Measurements from ENCODE around the gene AAGAB. TPM values are rescaled to one million over a fixed set of nuclear protein-coding genes. Genes with fewer than 3 reads are reported as not detected.

Gene AAGAB
- polyA plus RNA-seq, 3 donors: 50.4 to 65.8 (median 59.7) TPM

DNA sequence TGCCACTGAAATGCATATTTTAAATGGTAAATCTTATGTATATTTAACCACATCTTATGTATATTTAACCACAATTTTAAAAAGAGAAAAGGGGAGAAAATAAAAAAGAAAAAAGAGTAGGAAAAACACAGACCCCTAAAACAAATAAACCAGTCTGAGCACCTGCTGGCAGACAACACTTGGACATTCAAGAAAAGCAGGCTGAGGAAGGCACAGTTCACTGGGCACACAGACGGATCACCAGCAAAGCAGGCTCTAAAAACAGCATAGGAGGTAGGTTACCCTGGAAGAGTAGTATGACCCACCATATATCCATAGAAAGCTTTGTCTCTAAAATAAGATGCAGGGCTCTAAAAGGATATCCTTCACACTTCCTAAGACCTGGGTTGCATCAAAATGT, 27.0 kb downstream of the AAGAB start:
- DNase-seq (ENCODE audit: extremely low read depth in 1 of 11, low read depth in 9 of 11, low spot score in 4 of 11): no peak

DNA sequence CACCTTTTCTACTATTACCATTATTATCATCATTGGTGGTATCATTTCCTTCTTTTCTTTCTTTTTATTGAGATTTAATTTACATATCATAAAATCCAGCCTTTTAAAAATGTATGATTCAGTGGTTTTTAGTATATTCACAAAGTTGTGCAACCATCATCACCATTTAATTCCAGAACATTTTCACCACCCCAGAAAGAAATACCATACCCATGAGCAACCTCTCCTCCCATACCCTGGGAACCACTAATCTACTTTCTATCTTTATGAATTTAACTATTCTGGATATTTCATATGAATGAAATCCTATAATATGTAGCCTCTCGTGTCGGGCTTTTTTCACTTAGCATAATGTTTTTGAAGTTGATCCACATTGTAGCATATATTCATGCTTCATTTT, 29.1 kb downstream of the AAGAB start:
- DNase-seq (ENCODE audit: extremely low read depth in 1 of 11, low read depth in 9 of 11, low spot score in 4 of 11): no peak

DNA sequence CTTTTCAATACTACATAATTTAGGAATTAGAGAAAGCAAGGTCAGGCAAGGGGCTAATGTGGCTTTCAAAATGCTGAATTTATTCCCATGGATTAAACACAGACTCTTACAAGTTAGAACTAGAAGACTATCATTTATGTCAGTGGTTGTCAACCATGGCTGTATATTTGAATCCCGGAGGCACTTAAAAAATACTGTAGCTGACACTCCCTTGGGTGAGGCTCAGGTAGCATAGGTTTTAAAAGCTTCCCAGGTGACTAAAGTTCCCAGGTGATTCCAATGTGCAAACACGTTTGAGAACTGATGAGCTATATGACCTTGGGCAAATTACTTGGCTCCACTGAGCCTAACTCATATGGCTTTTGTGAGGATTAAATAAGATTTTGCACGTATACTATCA, 29.6 kb downstream of the AAGAB start:
- no peak for DNase-seq (ENCODE audit: extremely low read depth in 1 of 11, low read depth in 9 of 11, low spot score in 4 of 11)

DNA sequence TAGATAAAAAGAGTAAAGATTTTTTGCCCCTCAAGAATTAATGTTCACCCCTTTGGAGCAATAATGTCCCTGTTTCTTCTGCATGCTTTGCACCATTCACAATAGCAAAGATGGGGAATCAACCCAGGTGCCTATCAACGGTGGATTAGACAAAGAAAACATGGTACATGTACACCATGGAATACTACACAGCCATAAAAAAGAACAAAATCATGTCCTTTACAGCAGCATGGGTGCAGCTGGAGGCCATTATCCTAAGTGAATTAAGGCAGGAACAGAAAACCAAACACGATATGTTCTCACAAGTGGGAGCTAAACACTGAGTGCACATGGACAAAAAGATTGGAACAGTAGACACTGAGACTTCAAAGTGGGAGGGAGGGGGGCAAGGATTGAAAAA, 35.2 kb downstream of the AAGAB start:
- no peak for DNase-seq (ENCODE audit: extremely low read depth in 1 of 11, low read depth in 9 of 11, low spot score in 4 of 11)

DNA sequence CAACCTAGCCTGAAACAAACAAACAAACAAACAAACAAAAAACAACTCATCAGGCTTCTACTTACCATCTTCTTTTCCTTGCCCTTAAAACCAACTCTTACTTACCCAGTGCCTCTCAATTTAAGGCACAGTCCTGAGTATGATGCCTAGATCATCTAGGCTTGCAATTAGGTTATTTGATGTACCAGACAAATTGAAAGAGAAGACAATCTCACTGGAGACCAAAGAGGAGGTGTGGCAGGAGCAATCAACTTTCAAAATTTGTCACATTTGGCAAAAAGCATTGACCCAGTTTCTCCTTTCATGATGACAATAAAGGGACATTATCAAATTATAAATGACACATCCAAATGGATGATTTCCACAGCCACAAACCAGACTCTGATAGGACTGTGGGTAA, 36.0 kb downstream of the AAGAB start:
- DNase-seq (ENCODE audit: extremely low read depth in 1 of 11, low read depth in 9 of 11, low spot score in 4 of 11): no peak

DNA sequence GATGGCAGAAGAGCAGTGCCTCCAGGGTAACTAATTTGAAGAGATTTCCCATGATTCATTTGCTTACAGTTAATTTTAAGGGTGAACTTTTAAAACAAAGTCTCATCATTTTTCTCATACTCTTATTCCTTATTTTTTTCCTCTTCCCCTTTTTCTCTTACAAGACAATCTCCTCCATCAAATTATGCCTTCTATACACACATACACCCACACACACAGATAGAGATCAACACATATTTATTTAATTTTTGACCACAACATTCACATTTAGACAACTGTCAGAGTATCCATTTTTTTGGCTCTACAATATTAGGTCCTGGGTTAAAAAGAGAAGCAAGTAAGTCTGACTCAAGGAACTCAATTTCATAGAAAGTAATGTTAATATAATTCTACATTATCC, 37.6 kb downstream of the AAGAB start:
- DNase-seq (ENCODE audit: extremely low read depth in 1 of 11, low read depth in 9 of 11, low spot score in 4 of 11): no peak

DNA sequence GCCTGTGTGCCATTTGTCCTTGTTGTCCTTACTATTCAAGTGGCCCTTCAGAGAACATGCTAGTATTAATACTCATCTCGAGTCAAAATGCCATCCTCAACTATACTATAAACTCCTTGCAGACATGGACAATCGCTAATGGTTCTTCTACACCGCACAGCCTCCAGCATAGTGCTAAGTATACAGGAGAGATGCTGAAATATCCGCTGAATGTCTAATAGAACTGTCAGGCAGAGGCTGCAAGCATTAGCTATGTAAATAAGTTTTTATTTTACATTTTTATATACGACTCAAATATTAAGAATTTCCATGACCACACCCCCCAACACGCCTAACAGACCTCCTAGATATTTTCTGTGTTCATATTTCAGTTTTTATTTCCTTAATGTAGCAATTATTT, 39.4 kb downstream of the AAGAB start:
- DNase-seq (ENCODE audit: extremely low read depth in 1 of 11, low read depth in 9 of 11, low spot score in 4 of 11): no peak

DNA sequence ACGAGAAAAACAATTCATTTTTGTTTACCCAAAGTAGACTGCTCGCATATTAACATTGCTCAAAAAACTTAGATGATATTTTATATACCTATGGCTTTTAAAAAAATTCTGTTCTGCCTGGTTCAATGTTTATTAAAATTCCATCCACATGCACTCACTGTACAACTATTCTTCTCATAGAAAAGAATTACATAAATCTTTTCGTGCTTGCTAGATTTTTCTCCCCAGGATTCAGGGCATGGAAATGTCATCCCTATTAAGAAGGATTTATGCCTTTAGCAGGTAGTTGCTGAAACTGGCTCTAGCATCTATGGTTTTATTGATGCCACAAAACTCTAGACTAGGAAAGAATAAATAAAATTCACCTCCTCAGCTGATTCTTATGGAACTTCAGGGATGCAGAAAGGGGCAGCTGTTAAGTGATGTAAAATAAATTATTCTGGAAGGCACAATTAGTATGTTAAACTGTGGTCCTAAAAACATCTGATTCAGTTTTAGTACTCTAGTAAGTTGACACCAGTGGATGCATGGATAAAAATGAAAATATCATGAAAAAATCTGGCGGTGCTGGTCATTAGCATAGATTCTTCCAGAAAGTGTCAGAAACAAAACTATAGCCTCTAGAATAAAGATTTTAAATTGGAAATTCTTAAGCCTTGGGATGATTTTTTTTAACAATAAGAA, 41.6 kb downstream of the AAGAB start:
- no peak for DNase-seq (ENCODE audit: extremely low read depth in 1 of 11, low read depth in 9 of 11, low spot score in 4 of 11)

DNA sequence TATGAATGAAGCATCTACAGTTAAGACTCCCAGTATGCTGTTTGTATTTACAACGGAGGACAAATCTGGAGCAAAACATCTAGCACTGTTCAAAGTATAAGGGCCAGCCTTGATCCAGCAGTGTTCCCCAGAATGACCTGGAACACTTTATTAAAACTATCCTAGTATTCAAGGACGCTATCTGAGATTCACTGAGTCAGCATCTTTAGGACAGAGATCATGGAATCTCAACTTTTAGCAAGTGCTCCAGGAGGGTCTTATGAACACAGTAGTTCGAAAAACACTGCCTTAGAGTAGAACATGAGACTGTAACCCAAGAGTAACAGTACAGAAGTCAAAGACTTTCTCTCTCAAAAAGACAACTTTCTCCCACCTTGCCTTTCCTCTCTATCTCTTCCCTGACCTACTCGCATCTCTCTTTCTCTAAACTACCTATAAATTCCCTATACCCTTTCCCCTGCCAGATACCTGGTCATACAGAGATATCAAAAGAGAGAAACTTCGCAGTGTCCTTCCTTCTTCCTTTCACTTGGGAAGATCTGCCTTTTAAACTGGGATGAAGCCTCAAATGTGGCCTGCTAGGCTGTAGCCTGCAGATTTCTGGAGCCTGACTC, 43.8 kb downstream of the AAGAB start:
- no peak for DNase-seq (ENCODE audit: extremely low read depth in 1 of 11, low read depth in 9 of 11, low spot score in 4 of 11)

DNA sequence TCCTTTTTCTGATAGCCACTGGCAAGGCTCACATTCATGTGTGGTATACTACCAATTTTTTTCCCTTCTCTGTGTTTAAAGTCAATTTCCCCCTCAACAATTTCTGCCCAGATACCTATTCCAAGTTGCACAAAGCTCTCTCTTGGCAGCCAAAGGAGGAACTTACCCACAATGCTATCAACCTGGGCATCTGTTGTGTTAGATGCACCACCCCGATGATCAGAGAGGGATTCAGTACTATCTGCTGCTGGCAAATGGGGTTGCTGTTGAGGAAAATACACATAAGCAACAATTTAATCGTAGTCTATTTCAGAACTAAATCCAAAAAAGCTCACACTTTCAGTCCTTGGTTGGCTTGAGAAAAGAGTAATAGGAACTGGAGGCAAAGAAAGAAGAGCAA, 46.1 kb downstream of the AAGAB start:
- no peak for DNase-seq (ENCODE audit: extremely low read depth in 1 of 11, low read depth in 9 of 11, low spot score in 4 of 11)

DNA sequence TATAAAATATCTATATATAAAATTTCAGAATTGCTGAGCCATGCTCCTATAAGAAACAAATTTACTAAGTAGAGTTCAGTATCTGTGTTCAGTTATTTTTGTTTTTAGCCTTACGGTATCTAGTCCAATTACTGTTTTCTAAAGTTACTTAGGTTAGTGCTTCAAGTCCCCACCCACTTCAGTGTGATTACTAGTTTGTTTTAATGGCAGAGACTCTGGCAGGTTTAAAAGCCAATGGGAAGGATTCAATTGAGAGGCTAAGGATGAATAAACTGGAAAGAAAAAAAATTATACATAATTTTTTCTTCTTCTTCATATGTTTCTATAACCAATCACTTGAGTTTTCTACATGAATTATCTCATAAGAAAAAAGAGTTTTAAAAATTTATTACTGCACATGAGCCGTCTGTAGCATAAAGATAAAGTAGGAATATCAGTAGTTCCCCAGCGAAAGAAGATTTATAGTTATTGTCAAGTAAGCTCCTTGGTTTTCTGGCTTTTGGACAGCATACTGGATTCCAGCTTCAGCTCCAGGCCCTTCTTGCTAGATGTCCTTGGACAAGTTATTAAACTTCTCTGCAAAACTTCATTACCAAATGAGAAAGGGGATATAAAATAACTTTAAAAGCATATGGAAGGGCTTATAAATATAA, 46.8 kb downstream of the AAGAB start:
- DNase-seq (ENCODE audit: extremely low read depth in 1 of 11, low read depth in 9 of 11, low spot score in 4 of 11): no peak

DNA sequence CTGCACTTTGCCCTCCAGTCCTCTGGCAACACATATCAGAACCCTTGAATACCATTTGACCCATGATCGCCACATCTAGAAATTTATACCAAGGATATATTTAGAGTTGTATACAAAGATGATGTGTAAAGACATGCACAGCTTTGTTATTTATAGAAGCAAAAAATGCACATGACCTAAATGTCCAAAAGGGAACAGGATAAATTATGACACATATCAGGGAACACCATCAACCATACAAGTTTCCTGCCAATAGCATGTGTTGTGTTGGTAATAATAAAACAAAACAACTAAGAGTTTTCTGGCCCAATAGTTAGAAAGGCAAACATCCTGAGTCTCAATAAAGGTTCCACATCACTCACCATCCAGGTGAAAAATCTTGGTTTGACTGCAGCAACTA, 51.5 kb downstream of the AAGAB start:
- no peak for DNase-seq (ENCODE audit: extremely low read depth in 1 of 11, low read depth in 9 of 11, low spot score in 4 of 11)

DNA sequence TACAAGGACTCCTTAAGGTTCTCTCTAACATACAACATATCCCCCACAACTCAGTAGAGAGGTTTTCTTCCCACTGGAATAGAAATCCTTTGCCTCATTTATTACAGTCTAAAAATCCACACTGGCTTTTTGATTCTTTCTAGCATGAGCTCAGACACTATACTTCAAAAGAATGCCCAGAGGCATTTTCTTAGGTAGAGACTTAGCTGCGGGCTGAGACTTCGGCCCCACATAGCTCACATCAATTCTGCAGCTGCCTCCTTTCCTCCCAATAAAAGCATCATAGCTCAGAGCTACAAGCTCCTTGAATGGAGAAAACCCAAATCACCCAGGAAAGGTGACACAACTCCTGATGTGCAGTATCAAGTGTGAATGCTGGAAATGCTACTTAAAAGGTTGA, 52.4 kb downstream of the AAGAB start:
- DNase-seq (ENCODE audit: extremely low read depth in 1 of 11, low read depth in 9 of 11, low spot score in 4 of 11): no peak

DNA sequence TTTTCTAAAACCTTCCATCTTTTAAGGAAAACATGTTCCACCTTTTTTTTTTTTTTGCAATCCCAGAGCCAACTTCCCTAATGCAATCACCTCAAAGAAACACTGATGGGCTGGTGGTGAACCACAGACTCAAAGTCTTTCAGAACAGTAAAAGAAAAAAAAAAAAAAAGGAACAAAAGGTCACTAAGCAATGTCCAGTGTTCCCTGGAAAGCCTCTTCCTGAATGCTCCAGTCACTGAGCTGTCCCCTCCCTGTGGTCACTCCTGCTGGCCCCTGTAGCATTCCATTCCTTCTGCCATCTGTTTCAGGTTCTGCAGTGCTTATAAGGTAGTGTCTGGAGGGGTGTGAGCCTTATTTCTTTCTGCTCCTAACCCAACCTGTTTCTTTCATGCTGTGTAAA, 53.3 kb downstream of the AAGAB start:
- DNase-seq (ENCODE audit: extremely low read depth in 1 of 11, low read depth in 9 of 11, low spot score in 4 of 11): no peak

DNA sequence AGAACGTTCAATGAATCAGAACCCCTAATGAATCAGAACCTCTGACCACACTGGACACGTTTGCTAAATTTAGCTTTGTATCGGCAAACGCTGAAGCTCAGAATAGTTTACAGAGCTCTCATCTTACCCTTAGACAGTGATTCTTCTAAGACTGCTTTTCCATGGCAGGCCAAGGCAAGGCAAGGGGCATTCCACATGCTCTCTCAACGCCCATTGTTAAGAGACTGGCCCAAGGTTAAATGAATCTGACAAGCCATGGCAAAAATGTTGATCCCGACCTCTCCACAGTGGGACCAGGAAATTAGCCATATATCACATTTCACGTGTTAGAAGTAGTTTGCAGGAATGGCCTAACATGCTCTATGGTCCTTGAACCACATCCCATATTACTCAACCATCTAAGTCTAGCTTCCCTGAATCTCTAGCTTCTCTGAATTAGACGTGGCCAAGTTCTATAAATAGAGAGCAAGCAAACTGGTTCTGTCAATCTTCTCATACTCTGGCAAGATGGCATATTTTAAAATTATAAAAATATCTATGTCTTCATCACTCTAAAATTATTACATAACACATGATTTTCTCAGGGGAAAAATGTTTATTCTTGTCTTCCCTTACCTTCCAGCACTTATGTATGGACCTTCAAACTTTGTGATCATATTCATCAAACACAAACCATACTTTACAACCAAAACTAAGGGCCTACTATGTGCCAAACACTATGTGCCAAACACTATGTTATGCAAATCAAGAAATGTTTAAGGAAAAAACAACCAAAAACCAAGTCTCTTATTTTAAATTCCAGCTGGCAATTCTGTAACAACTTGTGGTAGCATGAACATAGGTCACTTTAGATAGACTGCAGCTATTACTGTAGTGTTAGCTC, 54.3 kb downstream of the AAGAB start:
- no peak for DNase-seq (ENCODE audit: extremely low read depth in 1 of 11, low read depth in 9 of 11, low spot score in 4 of 11)

DNA sequence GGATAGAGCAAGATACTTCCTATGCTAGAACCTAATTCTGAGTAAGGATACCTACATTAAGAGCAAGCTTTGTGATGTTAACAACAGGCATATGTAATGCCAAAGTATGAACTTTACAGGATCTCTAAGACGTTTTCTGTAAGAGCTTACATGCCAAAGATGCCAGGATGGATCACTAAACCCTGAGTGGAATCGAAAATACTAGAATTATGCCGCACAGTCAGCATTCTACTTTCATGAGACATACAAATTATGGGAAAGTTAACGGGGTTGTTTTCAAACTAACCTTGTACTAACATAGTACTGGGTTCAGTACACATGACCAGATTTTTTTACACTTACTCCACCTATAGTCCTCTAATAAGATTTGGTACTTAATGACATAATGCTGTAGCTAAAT, 55.1 kb downstream of the AAGAB start:
- DNase-seq (ENCODE audit: extremely low read depth in 1 of 11, low read depth in 9 of 11, low spot score in 4 of 11): no peak

DNA sequence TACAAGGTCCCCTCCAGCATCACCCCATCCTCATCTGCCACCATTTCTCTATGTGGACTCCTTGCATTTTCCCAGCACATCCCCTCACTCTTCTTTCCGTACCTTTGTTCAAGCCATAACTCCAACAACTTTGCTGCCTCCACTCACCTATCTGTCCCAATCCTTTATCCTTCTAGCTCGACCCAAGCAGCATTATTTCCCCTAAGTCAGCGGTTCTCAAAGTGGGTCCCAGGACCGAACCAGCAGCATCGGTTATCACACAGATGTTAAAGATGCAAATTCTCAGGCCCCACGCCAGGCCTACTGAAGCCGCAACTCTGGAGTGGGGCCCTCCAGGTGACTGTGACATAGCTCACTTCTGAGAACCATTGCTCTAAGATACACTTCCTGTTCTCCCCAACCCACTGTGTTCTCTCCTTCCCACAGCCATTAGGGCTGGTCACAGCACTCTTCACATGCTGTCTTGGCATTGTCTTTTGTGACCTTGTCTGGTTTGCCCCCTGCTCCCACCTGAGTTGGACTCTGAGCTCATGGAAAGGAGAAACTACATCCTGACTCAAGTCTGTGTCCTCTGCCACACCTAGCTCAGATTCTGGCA, 56.2 kb downstream of the AAGAB start:
- DNase-seq (ENCODE audit: extremely low read depth in 1 of 11, low read depth in 9 of 11, low spot score in 4 of 11): no peak

DNA sequence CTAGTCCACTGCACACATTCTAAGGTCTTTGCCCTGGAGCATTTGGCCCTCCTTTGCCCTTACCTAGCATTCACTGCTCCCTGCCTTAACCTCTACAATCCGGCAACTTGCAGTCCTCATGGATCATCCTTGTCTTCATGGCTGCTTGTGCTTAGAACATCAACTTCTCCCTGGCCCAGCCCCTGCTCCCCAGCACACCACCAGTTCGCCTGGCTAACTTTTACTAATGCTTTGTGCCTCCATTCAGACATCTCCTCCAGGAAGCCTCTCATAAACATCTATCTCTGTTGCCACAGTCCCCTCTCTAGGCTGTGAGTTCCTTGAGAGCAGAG, 57.1 kb downstream of the AAGAB start:
- DNase-seq (ENCODE audit: extremely low read depth in 1 of 11, low read depth in 9 of 11, low spot score in 4 of 11): no peak

DNA sequence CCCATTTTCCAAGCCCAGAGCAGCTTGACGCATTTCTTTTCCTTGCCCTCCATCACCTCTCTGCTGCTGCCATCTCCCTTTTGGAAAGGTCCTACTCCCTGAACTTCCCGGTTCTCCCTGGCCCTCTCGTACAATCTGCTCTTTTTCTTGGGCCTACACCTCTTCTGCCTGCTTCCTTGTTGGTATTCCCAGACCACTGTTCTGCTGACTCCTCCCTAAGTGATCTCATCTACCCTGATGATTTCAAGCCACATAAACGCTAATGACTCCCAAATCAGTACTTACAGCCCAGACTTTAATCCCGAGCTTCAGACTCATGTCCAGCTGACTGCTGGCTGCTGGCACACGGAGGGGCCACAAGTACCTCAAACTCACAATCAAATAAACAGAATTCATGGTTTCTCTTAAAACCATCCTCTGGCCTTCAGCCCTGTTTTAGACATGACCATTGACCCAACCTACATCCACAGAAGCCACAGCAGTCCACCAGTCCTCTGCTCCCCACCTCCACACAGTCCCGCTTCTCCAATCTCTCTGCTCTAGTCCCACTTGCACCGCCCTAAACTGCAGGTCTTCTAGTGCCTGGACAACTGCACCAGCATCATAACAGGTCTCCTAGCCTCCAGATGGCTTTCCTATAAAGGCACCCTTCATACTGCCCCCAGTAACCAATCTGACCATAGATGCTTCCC, 57.6 kb downstream of the AAGAB start:
- no peak for DNase-seq (ENCODE audit: extremely low read depth in 1 of 11, low read depth in 9 of 11, low spot score in 4 of 11)
